HL-60 (cell line): ENCODE data around the gene DCC.
"Not testable (repeated sequence)": the region's sequence is repeated elsewhere in the genome, so short reads cannot be mapped to it uniquely, and the experiment has no call there.

ENCODE experiments used
- DNase-seq, 2 experiments: peaks; one replicate each; pipeline ENCODE4 v3.0.0-alpha.2; 2010 to 2020; ENCODE audit warnings: low read depth in 1 of 2, low spot score in 1 of 2
- H3K27ac ChIP-seq: fragments of 250-450 bp; sonication (Bioruptor Pico); replicated peaks from 2 replicates; pipeline ENCODE4 v1.5.1; 2020; ENCODE audit warnings: mild to moderate bottlenecking, moderate library complexity
- H3K27me3 ChIP-seq: fragments of 250-450 bp; sonication (Bioruptor Pico); 2 replicates; pipeline ENCODE4 v1.5.1; 2021; ENCODE audit warnings: mild to moderate bottlenecking, moderate library complexity; ENCODE audit not compliant: insufficient read depth, poor library complexity, severe bottlenecking
- H3K4me3 ChIP-seq: replicated peaks from 2 replicates; pipeline ENCODE4 v1.5.1; 2011; ENCODE audit warnings: mild to moderate bottlenecking, control low read depth, low read length; ENCODE audit not compliant: insufficient read depth
- CTCF ChIP-seq: IDR thresholded peaks from one replicate; pipeline ENCODE4 v1.5.1; 2011; ENCODE audit warnings: low read length, control low read depth, inconsistent platforms; ENCODE audit not compliant: insufficient read depth
- GABPA ChIP-seq: IDR thresholded peaks from 2 replicates; pipeline ENCODE4 v1.6.1; 2012; ENCODE audit warnings: low read depth
- POLR2AphosphoS5 ChIP-seq: IDR thresholded peaks from 2 replicates; pipeline ENCODE4 v1.6.1; 2012; ENCODE audit warnings: low read depth
- REST ChIP-seq: IDR thresholded peaks from 2 replicates; pipeline ENCODE4 v1.6.1; 2012; ENCODE audit warnings: low read depth; ENCODE audit not compliant: insufficient replicate concordance
- SPI1 ChIP-seq: IDR thresholded peaks from 2 replicates; pipeline ENCODE4 v1.6.1; 2012; ENCODE audit warnings: low read depth, mild to moderate bottlenecking, borderline replicate concordance

Gene DCC

GRCh38 chr18:53508529-53508928 is 1168.5 kb downstream of the DCC start:
- Histone ChIP-seq H3K27ac (no peak overlapping the region), H3K27me3 (no peaks in the 10 kb centered on the region), H3K4me3 (no peak overlapping the region)
- TF ChIP-seq POLR2AphosphoS5 (no peak), SPI1 (no peak), REST (no peak), GABPA (no peak), CTCF (no peak)
- DNase-seq: no peak

- TF ChIP-seq CTCF: no peak
- TF ChIP-seq REST: peak; percentile 74
- TF ChIP-seq SPI1: no peak
- TF ChIP-seq POLR2AphosphoS5: no peak
- no peak for TF ChIP-seq GABPA
These were observed 1169.9 kb downstream of the DCC start for GRCh38 chr18:53509886-53510285.

GRCh38 chr18:53511725-53512124 is 1171.7 kb downstream of the DCC start:
- not testable (repeated sequence) for H3K27me3 ChIP-seq, DNase-seq, H3K4me3 ChIP-seq, H3K27ac ChIP-seq

More at GRCh38 chr18:53509886-53510285, 1169.9 kb downstream of the DCC start:
- Histone ChIP-seq H3K4me3 (no peak overlapping the region), H3K27me3 (no peaks in the 10 kb centered on the region), H3K27ac (no peak overlapping the region)
- DNase-seq: no peak

GRCh38 chr18:53521068-53521467 is 1181.1 kb downstream of the DCC start:
- no peak for TF ChIP-seq CTCF
- TF ChIP-seq SPI1: no peak
- no peak for TF ChIP-seq REST
- TF ChIP-seq POLR2AphosphoS5: no peak
- TF ChIP-seq GABPA: no peak
- H3K4me3 ChIP-seq: no peak overlapping the region
- no peaks in the 10 kb centered on the region for H3K27me3 ChIP-seq
- no peak overlapping the region for H3K27ac ChIP-seq
- no peak for DNase-seq
